Astrocyte (in vitro differentiated cells and primary cell): ENCODE results near the gene CERCAM.

Experiments
- EZH2 ChIP-seq: IDR thresholded peaks from 2 replicates; pipeline ENCODE4 v1.6.1; 2012; ENCODE audit warnings: mild to moderate bottlenecking, low read length, inconsistent platforms; ENCODE audit not compliant: insufficient read depth
- TF ChIP-seq, protein P1 (sequence below): IDR thresholded peaks from 2 replicates; pipeline ENCODE4 v1.5.1; 2011; ENCODE audit warnings: low read depth, mild to moderate bottlenecking, inconsistent platforms, low read length, moderate library complexity; ENCODE audit not compliant: insufficient read depth

GRCh38 chr9:128385496-128386460 lies 34.9 kb upstream of the CERCAM start:
- TF ChIP-seq, protein P1, sequence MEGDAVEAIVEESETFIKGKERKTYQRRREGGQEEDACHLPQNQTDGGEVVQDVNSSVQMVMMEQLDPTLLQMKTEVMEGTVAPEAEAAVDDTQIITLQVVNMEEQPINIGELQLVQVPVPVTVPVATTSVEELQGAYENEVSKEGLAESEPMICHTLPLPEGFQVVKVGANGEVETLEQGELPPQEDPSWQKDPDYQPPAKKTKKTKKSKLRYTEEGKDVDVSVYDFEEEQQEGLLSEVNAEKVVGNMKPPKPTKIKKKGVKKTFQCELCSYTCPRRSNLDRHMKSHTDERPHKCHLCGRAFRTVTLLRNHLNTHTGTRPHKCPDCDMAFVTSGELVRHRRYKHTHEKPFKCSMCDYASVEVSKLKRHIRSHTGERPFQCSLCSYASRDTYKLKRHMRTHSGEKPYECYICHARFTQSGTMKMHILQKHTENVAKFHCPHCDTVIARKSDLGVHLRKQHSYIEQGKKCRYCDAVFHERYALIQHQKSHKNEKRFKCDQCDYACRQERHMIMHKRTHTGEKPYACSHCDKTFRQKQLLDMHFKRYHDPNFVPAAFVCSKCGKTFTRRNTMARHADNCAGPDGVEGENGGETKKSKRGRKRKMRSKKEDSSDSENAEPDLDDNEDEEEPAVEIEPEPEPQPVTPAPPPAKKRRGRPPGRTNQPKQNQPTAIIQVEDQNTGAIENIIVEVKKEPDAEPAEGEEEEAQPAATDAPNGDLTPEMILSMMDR = no peak
- no peak for TF ChIP-seq EZH2
